HG02623 (cell line): ENCODE data around the gene YPEL3.

Experiments
- ATAC-seq: cut with Tn5 transposase; IDR thresholded peaks from one replicate; pipeline ENCODE4 v1.9.1; 2021; ENCODE audit warnings: moderate library complexity; ENCODE audit not compliant: unreplicated experiment

Gene YPEL3

GRCh38 chr16:30053376-30054015, 42.5 kb downstream of the YPEL3 start:
- no peak for ATAC-seq

- no peak for ATAC-seq
Observed at GRCh38 chr16:30052671-30053372, 43.2 kb downstream of the YPEL3 start.

- no peak for ATAC-seq
Observed at GRCh38 chr16:30051518-30051917, 44.5 kb downstream of the YPEL3 start.

GRCh38 chr16:30049871-30050270, 46.1 kb downstream of the YPEL3 start:
- no peak for ATAC-seq

GRCh38 chr16:30046588-30046987, 49.4 kb downstream of the YPEL3 start:
- no peak for ATAC-seq

- ATAC-seq = no peak
Observed at GRCh38 chr16:30046178-30046577, 49.8 kb downstream of the YPEL3 start.
